Stimulated activated CD4-positive, alpha-beta T cell treated with anti-CD3 and anti-CD28 coated beads, Interleukin-1b, Interleukin-23, amount 100 ng/mL, for 4 hours (primary cell): ENCODE data around the gene MRPL34.

ENCODE experiments used
- DNase-seq, 2 donors: peaks; one replicate each; pipeline ENCODE4 v3.0.0-alpha.2; 2020; ENCODE audit warnings: low read depth in 2 of 2

Gene MRPL34

GRCh38 chr19:17341386-17341785 lies 35.7 kb downstream of the MRPL34 start:
- DNase-seq = no peak

GRCh38 chr19:17341845-17342244 lies 36.2 kb downstream of the MRPL34 start:
- DNase-seq = no peak

- peak; percentile 78 for DNase-seq
Measured at GRCh38 chr19:17346109-17346671, 40.5 kb downstream of the MRPL34 start.

- DNase-seq = no peak
Measured at GRCh38 chr19:17347361-17347760, 41.7 kb downstream of the MRPL34 start.

- DNase-seq = no peak
Measured at GRCh38 chr19:17347877-17348276, 42.2 kb downstream of the MRPL34 start.

GRCh38 chr19:17348700-17349099 lies 43.0 kb downstream of the MRPL34 start:
- DNase-seq = no peak

- no peak for DNase-seq
Measured at GRCh38 chr19:17351815-17352435, 46.3 kb downstream of the MRPL34 start.

GRCh38 chr19:17352608-17353280 lies 47.1 kb downstream of the MRPL34 start:
- DNase-seq = no peak

- no peak for DNase-seq
Measured at GRCh38 chr19:17353386-17353785, 47.7 kb downstream of the MRPL34 start.
